Measurements from ENCODE around the gene CFAP300.

CFAP300 gene

GRCh38 chr11:102047305-102047924 is at the start of gene CFAP300:
TSS of gene CFAP300 (plus strand) at chr11:102047437. CDS start at chr11:102047471, 34 bp downstream.
- peak within 1 kb of the TSS; percentile 67 for H3K4me3 ChIP-seq (ENCODE audit: low read depth, low read length)

DNA sequence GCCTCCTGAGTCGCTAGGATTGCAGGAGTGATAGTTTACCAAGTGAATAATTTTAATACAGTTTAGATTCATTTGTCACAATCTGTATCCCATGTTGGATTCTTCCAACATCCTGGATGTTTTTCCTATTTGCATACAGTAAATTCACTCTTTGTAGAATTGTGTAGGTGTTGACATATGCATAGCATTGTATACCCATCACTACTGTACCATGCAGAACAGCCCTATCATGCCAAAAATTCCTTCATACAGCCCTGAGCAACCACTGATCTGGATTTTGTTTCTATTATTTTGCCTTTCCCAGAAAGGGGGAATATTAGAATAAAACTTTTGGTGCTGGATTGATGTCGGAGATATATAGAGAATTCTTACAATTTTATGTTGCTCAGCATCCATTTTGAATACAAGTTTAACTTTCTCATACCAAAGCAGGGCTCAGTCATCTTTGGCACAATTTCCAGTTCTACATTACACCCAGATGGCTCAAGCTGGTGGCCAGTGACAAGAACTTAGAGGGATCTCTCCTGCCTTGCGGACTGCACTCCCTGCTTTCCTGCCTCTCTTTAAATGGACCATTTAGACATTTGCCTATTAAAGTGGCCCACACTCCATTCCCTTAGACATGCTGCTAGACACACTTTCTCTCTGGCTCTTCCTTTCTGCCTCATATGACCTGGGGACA is 45.4 kb upstream of the CFAP300 start:
- no peak overlapping the region for H3K4me3 ChIP-seq (ENCODE audit: low read depth, low read length)
- no peak for TF ChIP-seq CTCF (IDR thresholded peaks at IDR 0.05; ENCODE audit: low read depth, low read length)

More at GRCh38 chr11:102047305-102047924, at the start of gene CFAP300:
- no peak for TF ChIP-seq CTCF (IDR thresholded peaks at IDR 0.05; ENCODE audit: low read depth, low read length)

- no peak for TF ChIP-seq CTCF (IDR thresholded peaks at IDR 0.05; ENCODE audit: low read depth, low read length)
- no peak overlapping the region for H3K4me3 ChIP-seq (ENCODE audit: low read depth, low read length)
Observed at GRCh38 chr11:102004220-102004619, 43.0 kb upstream of the CFAP300 start.

GRCh38 chr11:102005306-102005705 is 41.9 kb upstream of the CFAP300 start:
- no peak for TF ChIP-seq CTCF (IDR thresholded peaks at IDR 0.05; ENCODE audit: low read depth, low read length)
- no peak overlapping the region for H3K4me3 ChIP-seq (ENCODE audit: low read depth, low read length)

GRCh38 chr11:102006835-102007566 is 40.2 kb upstream of the CFAP300 start:
- no peak overlapping the region for H3K4me3 ChIP-seq (ENCODE audit: low read depth, low read length)
- TF ChIP-seq CTCF (IDR thresholded peaks at IDR 0.05; ENCODE audit: low read depth, low read length), result no peak

DNA sequence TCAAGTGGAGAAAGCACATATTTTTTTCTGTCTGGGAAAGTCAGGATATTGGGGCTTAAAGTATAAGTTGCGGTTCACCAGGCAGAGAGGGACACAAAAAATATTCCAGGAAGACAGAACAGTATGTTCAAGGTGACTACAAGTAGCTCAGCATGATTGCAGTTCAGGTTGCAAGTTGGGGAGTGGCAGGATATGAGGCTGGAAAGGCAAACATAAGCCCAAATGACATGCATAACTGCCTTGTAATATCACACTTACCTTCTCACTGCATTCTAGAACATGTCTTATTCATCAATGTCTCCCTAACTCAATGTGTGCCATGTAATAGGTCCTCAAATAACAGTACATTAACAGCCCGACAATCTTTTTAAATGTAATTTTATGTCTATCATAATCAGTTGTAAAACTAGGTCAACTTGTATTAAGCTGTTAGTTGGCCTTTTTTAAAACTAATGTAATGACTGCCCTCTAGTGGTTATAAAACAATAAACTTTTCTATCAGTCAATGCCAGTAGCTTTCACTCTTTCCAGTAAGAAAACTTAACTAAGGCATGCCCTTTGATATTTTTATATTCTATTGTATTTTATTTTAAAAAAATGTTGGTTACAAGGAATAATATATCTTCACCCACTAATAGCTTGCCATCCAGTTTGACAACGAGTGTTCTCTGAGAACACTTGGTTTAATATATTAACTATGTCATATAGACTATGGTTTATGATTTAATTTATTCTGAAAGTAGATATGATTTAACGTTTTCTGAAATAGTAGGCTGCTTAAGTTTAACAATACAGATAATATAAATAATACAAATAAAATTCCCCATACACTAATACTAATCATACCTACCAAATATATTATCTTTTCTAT is 39.4 kb upstream of the CFAP300 start:
- peak; percentile 16; the same call in 1 of the 2 replicates for TF ChIP-seq CTCF (IDR thresholded peaks at IDR 0.05; ENCODE audit: low read depth, low read length)
- H3K4me3 ChIP-seq (ENCODE audit: low read depth, low read length), result no peak overlapping the region

Data from WI38 (cell line).